ENCODE results near the gene BCAR3.

Gene BCAR3

DNA sequence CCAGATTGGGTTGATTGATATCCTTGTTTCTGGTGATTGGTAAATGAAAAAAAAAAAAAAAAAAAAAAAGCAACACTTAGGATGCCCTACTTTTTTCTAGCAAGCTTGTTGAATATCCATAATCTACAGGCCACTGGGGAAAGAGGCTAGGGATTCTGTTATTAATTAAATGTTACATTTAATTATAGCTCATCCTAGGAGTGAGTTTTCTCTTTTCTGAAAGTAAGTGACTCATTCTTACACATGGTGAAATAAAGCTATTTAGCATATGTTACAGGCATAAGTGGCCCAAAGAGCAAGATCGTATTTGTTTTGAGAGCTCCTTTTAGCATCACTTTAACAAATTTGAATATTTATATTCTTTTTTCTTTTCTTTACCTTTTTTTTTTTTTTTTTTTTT lies 139.2 kb downstream of the BCAR3 start:
- no peak for DNase-seq (ENCODE audit: low spot score)

DNA sequence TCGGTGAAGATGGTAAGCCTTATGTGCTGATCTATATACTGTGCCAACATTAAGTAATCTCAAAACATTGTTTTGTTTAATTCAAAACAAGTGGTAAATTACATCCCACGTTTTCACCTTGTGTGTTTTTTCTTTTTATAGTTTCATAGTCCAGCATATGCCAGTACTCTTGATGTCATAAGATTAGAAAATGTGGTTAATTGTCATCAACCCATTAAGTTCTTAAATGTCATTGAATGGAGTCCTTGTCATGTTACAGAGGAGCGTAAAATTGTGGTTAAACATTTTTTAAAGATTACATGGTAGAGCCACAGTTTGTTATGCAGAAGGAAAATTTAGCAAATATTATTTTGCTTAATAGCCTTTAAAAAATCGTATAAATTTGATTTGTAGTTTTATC lies 140.6 kb downstream of the BCAR3 start:
- DNase-seq (ENCODE audit: low spot score): no peak

DNA sequence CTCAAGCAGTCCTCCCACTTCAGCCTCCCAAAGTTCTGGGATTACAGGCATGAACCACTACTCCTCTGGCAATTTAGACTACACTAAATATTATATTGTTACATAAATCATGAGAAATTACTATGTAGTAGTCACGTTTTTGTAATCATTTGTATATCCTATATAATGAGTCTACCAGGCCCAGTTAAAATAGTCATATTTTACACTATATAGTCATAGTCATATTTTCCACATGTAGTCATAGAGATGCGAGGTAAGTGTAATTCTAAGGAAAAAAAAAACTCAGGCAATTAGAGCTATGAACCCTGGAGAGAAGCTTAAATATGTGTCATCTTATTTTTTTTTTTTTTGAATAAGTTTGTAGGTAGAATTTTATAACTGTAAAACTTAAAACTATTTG lies 143.7 kb downstream of the BCAR3 start:
- DNase-seq (ENCODE audit: low spot score): no peak

DNA sequence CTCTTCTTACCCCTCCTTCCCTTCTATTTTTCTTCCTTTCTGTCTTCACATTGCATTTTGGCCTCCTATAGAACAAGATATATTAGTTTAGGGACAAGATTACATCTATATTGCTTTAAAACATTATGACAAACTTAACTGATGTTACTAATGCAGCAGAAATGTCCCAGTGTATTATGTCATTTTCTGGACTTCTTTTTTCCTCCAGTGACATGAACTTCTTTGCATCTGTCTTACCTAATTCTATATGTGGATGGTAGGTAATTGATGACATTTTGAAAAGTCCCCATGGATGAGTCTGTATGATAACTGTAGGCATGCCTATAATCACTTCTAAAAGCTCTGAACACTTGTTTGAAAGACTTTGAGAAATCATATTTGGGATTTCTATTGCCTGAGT lies 144.2 kb downstream of the BCAR3 start:
- DNase-seq (ENCODE audit: low spot score): no peak

DNA sequence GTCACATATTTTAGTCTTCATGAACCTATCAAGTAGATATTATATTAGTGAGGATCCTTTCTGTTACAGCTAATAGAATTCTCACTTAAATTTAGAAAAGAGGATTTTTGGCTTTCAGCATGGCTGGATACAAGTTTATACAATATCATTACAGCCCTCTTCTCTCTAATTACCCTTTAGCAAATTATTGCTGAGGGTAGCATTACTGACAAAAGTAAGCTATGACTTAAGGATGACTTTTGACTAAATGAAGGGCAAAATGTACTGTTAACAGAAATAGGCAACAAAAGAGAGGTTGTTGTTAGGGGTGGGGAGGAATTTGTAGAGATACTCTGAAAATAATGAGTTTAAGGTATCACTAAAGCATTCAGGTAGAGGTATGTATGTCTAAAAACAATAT lies 148.0 kb downstream of the BCAR3 start:
- no peak for DNase-seq (ENCODE audit: low spot score)

DNA sequence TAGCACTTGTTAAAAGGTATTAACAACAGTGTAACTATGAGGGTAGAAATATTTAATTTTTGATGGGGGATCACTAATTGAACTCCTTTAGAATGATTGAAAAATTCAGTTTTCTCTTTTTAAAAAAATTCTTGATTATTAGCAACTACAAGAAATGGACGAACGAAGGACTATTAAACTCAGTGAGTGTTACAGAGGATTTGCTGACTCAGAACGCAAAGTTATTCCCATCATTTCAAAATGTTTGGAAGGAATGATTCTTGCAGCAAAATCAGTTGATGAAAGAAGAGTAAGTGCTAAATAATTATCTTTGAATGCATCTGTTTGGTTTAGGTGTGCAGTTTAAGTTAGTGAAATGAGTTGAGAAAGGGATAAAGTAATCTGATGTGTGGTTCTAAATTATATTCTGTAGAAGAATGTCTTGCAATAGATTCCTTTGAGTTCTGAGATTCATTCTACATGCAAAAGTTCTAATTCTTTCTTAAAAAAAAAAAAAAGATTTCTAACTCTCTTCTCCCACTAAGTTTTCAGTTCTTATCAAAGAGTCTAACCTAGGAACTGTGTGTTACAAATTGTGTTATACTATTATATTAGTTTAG lies 148.8 kb downstream of the BCAR3 start:
- DNase-seq (ENCODE audit: low spot score): no peak

DNA sequence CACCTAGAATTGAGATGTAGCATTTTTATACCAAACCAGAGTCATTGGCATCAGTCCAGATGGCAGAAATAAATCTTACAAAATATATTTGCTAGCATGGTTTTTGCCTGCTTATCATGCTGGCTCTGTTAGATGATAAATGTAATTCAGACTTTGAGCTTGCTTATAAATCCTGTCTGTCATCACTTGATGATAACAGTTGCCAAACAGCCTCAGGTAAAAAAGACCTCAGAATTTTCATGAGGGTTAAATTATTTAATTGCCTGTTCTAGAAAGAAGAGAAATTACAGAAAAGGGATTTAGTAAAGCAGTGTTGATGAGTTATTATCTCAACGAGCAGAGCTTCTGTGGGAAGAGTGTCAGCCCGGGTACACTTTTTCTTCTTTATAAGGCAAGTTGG lies 150.4 kb downstream of the BCAR3 start:
- no peak for DNase-seq (ENCODE audit: low spot score)

DNA sequence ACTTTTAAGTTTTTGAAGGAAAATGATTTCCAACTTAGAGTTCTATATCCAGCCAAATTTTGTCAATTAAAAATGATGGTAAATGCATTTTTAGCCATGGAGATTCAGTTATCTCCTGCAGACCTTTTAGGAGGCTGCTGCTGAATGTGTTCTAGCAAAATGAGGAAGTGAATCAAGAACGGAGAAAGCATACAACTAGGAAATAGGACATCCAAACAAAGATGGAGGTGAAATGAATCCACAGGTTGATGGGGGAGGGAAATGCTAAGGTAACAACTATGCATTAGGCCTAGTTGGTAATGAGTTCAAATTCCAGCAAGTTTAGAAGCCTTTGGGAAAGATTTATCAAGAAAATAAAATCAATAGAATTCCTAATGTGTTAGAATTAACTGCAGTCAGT lies 153.2 kb downstream of the BCAR3 start:
- no peak for DNase-seq (ENCODE audit: low spot score)

DNA sequence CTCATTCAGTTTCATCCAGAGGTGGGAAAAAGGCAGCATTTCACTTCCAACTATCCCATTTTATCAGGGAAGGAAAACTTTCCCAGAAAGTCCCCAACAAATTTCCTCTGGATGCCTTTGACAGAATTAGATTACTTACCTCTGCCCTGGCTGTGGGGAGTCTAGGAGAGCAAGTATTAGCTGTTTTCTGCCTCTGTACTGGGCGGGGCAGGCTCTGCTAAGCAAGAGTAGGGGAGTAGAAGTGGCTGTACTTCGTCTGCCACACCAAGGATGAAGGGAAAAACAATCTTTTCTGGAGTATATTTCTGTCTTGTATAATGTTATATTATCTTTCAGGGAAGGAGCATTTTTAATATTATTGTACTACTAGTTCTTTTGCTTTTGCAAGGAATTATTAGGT lies 155.2 kb downstream of the BCAR3 start:
- DNase-seq (ENCODE audit: low spot score): no peak

DNA sequence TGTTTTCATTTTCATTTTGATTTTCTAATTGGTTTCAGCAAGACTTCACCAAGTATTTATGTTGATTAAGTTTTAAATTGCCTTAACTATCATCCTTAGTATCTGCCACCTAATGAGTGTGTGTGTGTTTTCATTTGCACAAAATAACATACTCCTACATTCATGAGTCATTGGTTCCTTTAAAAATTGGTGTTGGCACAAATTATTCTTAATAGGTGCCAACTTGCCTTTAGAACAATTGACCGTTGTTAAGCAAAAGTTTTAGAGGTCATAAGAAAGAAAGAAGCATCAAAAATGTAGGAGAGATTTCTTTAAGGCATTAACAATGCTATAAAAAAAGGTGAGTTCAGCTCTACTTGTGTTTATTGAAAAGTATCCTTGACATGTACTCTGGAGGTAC lies 156.2 kb downstream of the BCAR3 start:
- no peak for DNase-seq (ENCODE audit: low spot score)

DNA sequence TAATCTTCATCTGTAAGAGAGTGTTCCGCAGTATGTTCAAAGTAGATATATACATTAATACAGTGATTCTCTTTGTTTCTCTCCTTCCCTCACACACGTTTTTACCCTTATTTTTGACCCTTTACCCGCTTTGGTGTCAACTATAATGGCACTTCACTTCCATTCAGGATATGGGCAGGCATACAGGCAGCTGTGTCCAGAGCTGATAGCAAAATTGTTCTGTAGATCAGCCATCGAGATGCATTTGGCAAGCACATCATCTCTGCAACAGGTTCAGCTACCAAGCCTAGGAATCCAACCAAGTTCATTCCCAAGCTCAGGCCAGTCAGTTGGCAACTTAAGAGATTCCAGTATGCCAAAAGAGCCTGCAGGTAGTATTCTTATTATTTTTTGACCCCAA lies 158.9 kb downstream of the BCAR3 start:
- no peak for DNase-seq (ENCODE audit: low spot score)

DNA sequence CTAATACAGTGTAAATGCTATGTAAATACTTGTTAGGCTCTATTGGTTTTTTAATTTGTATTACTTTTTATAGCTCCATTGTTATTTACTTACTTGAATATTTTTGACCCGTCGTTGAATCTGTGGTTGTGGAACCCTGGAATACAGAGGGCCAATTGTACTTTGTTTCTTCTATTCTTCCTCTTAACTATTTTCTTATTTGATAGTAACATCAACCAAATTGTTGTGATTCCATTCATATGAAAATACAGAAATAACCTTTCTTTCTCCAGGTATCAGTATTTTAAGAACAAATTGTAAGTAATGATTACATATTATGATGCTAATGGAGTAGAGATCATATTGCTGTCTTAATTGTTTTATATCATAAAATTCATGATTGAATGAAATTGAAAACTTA lies 160.0 kb downstream of the BCAR3 start:
- DNase-seq (ENCODE audit: low spot score): no peak

DNA sequence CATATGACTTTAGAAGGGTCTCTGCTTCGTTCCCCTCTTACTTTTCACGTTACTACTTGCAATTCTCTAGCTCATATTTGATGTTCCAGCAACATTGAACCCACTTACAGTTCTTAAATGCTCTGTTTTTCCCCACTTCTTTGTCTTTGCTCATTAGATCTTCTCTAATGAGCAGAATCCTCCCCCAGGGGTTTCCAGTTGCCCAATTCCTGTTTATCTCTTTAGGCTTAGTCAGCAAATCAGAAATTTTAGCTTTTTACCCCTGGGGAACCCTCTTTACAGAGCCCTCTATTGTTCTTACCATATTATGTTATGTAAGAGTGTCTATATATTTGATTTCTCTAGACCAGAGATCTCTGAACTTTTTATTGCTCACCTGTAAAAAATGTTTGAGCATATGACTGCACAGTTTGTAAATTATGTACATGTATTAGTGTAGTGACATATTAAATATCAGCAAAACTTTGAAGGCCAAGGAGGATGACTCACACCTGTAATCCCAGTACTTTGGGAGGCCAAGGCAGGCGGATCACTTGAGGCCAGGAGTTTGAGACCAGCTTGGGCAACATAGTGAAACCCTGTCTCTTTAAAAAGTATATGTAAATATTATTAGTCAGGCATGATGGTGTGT lies 162.3 kb downstream of the BCAR3 start:
- no peak for DNase-seq (ENCODE audit: low spot score)

DNA sequence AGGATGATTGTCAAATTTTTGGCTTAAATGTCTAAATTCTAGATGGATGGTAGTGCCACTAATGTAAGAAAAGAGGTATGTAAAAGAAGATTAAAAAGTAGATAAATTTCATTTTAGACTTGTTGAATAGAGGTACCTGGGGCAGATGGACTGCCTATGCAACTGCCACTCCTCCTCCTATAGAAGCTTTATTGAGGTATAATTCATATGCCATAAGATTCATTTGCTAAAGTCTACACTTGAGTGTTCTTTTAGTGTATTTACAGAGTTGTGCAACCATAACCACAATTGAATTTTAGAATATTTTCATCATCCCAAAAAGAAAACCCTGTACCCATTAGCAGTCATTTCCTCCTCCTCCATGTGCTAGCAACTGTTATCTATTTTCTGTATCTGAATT lies 163.1 kb downstream of the BCAR3 start:
- DNase-seq (ENCODE audit: low spot score): no peak

DNA sequence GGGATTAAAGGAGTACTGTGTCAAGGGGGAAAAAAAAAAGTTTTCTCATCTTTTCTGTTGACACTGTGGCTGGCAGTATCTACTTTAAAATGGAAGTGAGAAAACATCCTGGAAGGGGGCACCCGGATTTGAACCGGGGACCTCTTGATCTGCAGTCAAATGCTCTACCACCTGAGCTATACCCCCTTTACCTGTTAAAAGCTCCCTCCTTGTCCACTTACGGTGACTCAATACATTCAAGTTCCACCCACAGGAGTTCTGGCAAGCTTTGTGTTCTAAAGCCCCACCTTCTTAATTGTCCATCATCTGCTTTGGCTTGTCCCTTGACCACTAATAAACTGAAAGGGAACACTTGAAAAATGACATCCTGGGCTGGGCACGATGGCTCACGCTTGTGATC lies 165.5 kb downstream of the BCAR3 start:
- DNase-seq (ENCODE audit: low spot score): no peak
